SK-N-MC (cell line): ENCODE measurements around the gene FSCN2.

Experiments
- EZH2 ChIP-seq: fragments of 200-600 bp; sonication (generic); IDR thresholded peaks from one replicate; pipeline ENCODE4 v1.6.1; 2017; ENCODE audit warnings: antibody characterized with exemption
- FOXP2 ChIP-seq: optimal IDR thresholded peaks from 2 replicates; pipeline ENCODE3; 2011; ENCODE audit warnings: mild to moderate bottlenecking, moderate library complexity; ENCODE audit not compliant: insufficient read depth; ENCODE audit errors: extremely low read length, control extremely low read depth

- TF ChIP-seq FOXP2 (no peak), EZH2 (no peak)
Measured at GRCh38 chr17:81540676-81541027, 12.5 kb downstream of the FSCN2 start.
